Endothelial cell of umbilical vein (primary cell): ENCODE results near the gene WDR93. TPM values are rescaled to one million over a fixed set of nuclear protein-coding genes. Genes with fewer than 3 reads are reported as not detected.

Experiments
- BruUV-seq: library from RNA; stranded (reverse); fragments of 400-500 nt; replicated peaks from 2 replicates; lab custom pipeline; 2021; lab: Mats Ljungman, UMichigan
- CTCF ChIA-PET: fragments of 300-600, 350-600 bp; sonication (Branson Sonifier 250); formaldehyde crosslinking; loops from one replicate; lab custom pipeline; 2021; ENCODE audit warnings: antibody characterized with exemption, inconsistent platforms; lab: Charles Lee
- POLR2A ChIA-PET: fragments of 300-600, 350-600 bp; sonication (Branson Sonifier 250); formaldehyde crosslinking; loops from one replicate; lab custom pipeline; 2021; ENCODE audit warnings: antibody characterized with exemption, inconsistent platforms; lab: Charles Lee
- DNase-seq: peaks from one replicate; pipeline ENCODE4 v3.0.0-alpha.2; 2011; ENCODE audit warnings: low read depth, low spot score
- FAIRE-seq: peaks from 2 replicates; lab custom pipeline; 2011; peaks lifted over from hg19 to GRCh38; lab: Jason Lieb, UNC
- H2AFZ ChIP-seq: 2 replicates; pipeline ENCODE4 v1.6.0; 2012; ENCODE audit warnings: low read depth, low read length, control low read depth, inconsistent platforms
- H3K27ac ChIP-seq: 2 replicates; pipeline ENCODE4 v1.5.1; 2011; ENCODE audit warnings: low read depth, mild to moderate bottlenecking, control low read depth, low read length, moderate library complexity; ENCODE audit not compliant: insufficient read depth
- H3K27me3 ChIP-seq, 2 experiments: 2 replicates each; pipeline versions ENCODE4 v1.6.0 to v1.6.1; 2011; ENCODE audit warnings: low read length in 2 of 2, mixed read lengths in 1 of 2; ENCODE audit not compliant: control insufficient read depth in 2 of 2, insufficient read depth in 2 of 2
- H3K36me3 ChIP-seq, 2 experiments: 2 replicates in 1 of 2; 3 replicates in 1 of 2; pipeline ENCODE4 v1.5.1; 2011; ENCODE audit warnings: low read length in 2 of 2, mild to moderate bottlenecking in 1 of 2, moderate library complexity in 1 of 2; ENCODE audit not compliant: control insufficient read depth in 2 of 2, insufficient read depth in 2 of 2; ENCODE audit errors: extremely low read depth in 1 of 2
- H3K4me1 ChIP-seq: 3 replicates; pipeline ENCODE4 v1.5.1; 2011; ENCODE audit warnings: mild to moderate bottlenecking, low read length; ENCODE audit not compliant: control insufficient read depth, insufficient read depth; ENCODE audit errors: extremely low read depth
- H3K4me2 ChIP-seq: 2 replicates; pipeline ENCODE4 v1.6.1; 2011; ENCODE audit warnings: low read length, control low read depth, mixed read lengths; ENCODE audit not compliant: insufficient read depth
- H3K4me3 ChIP-seq, 3 experiments: fragments of 200-600 bp in 1 of 3; sonication (generic), shearing (Covaris generic) in 1 of 3; replicated peaks in 1 of 3; 2 replicates each; pipeline ENCODE4 v1.5.1; 2011 to 2016; ENCODE audit warnings: control low read depth in 3 of 3, low read length in 3 of 3, mild to moderate bottlenecking in 2 of 3, inconsistent platforms in 1 of 3, low read depth in 1 of 3, moderate library complexity in 1 of 3; ENCODE audit not compliant: insufficient read depth in 1 of 3
- H3K79me2 ChIP-seq: 2 replicates; pipeline ENCODE4 v1.6.0; 2012; ENCODE audit warnings: low read length, inconsistent platforms; ENCODE audit not compliant: control insufficient read depth, insufficient read depth
- H3K9ac ChIP-seq: replicated peaks from 2 replicates; pipeline ENCODE3; 2011; ENCODE audit warnings: low read length, control low read depth; ENCODE audit not compliant: insufficient read depth; ENCODE audit errors: extremely low read depth
- H3K9me1 ChIP-seq: replicated peaks from 3 replicates; pipeline ENCODE4 v1.6.0; 2011; ENCODE audit warnings: mild to moderate bottlenecking, low read length; ENCODE audit not compliant: control insufficient read depth, insufficient read depth; ENCODE audit errors: extremely low read depth
- H3K9me3 ChIP-seq: replicated peaks from 2 replicates; pipeline ENCODE4 v1.5.1; 2012; ENCODE audit warnings: low read length, inconsistent platforms; ENCODE audit not compliant: control insufficient read depth, insufficient read depth
- H4K20me1 ChIP-seq: replicated peaks from 2 replicates; pipeline ENCODE3; 2011; ENCODE audit warnings: mild to moderate bottlenecking, low read length; ENCODE audit not compliant: control insufficient read depth, insufficient read depth; ENCODE audit errors: extremely low read depth
- CTCF ChIP-seq, 2 donors: IDR thresholded peaks; 1 replicate in 1 of 2; 2 replicates in 1 of 2; pipeline ENCODE4 v1.5.1; 2011; ENCODE audit warnings: low read length in 2 of 2, mild to moderate bottlenecking in 2 of 2, moderate library complexity in 2 of 2, control low read depth in 1 of 2, inconsistent platforms in 1 of 2, low read depth in 1 of 2; ENCODE audit not compliant: insufficient read depth in 1 of 2; ENCODE audit errors: extremely low read depth in 1 of 2
- EZH2 ChIP-seq: IDR thresholded peaks from 2 replicates; pipeline ENCODE4 v1.6.1; 2012; ENCODE audit warnings: borderline replicate concordance, low read depth, mild to moderate bottlenecking, moderate library complexity, low read length, inconsistent platforms; ENCODE audit not compliant: severe bottlenecking
- FOS ChIP-seq: IDR thresholded peaks from 2 replicates; pipeline ENCODE4 v1.6.1; 2011; ENCODE audit warnings: mild to moderate bottlenecking, low read length, moderate library complexity, borderline replicate concordance; ENCODE audit not compliant: insufficient read depth
- GATA2 ChIP-seq: IDR thresholded peaks from 2 replicates; pipeline ENCODE4 v1.7.0; 2011; ENCODE audit warnings: low read depth, mild to moderate bottlenecking, moderate library complexity, mixed read lengths, low read length; ENCODE audit not compliant: insufficient read length, insufficient read depth
- JUN ChIP-seq: IDR thresholded peaks from 2 replicates; pipeline ENCODE4 v1.6.1; 2011; ENCODE audit warnings: borderline replicate concordance, low read depth; ENCODE audit not compliant: insufficient read length, insufficient read depth
- MAX ChIP-seq: IDR thresholded peaks from 2 replicates; pipeline ENCODE4 v1.6.1; 2011; ENCODE audit not compliant: insufficient read depth, insufficient read length
- MYC ChIP-seq: IDR thresholded peaks from one replicate; pipeline ENCODE4 v1.6.1; 2011; ENCODE audit warnings: mild to moderate bottlenecking, low read depth, low read length
- POLR2A ChIP-seq: IDR thresholded peaks from 2 replicates; pipeline ENCODE4 v1.6.1; 2012; ENCODE audit warnings: low read depth, mild to moderate bottlenecking, control low read depth, low read length
- POLR2AphosphoS5 ChIP-seq: IDR thresholded peaks from 2 replicates; pipeline ENCODE4 v1.6.1; 2012; ENCODE audit warnings: low read depth, mild to moderate bottlenecking, control low read depth, low read length, moderate library complexity; ENCODE audit not compliant: insufficient read depth
- dilution Hi-C: fragments of 300-500 bp; cut with MboI; formaldehyde crosslinking; loops from one replicate; pipeline ENCODE4 v1.15.0; 2019; ENCODE audit warnings: low sequenced_read_pairs; ENCODE audit not compliant: extremely low pct_ligation_motif_present
- intact Hi-C: fragments of 100-400 bp; cut with micrococcal nuclease; formaldehyde crosslinking; loops from one replicate; pipeline ENCODE4 v1.10.0; 2022
- polyA plus RNA-seq, 4 experiments: library from polyadenylated mRNA; depleted of rRNA in 3 of 4; stranded (reverse) in 3 of 4; unstranded in 1 of 4; fragments of >200 nt; gene quantifications; 2 replicates each; pipeline versions ENCODE4 v1.2.1 to v1.2.3, GENCODE V29; 2011 to 2012; ENCODE audit warnings: missing spikeins in 1 of 4
- total RNA-seq: library from RNA; stranded (reverse); gene quantifications from 2 replicates; pipeline ENCODE4 v1.2.3, GENCODE V29; 2021

The WDR93 gene
- total and polyA plus RNA-seq, 2 donors (not counting 3 experiments of a cell fraction or from before 2014, with no cell fraction given), result 0.07 TPM; not detected in 1

GRCh38 chr15:89743594-89743993 is 53.0 kb downstream of the WDR93 start:
- Histone ChIP-seq H3K9me1 (no peaks in the 10 kb centered on the region), H3K4me3 (no peak overlapping the region), H3K79me2 (no peaks in the 10 kb centered on the region), H4K20me1 (no peaks in the 10 kb centered on the region), H3K9ac (no peak overlapping the region), H3K27me3 (peaks cover 3 to 10% of the 10 kb centered on the region in 2 experiments), H3K4me2 (no peak overlapping the region), H3K27ac (no peak overlapping the region), H3K36me3 (no peaks in the 10 kb centered on the region), H3K9me3 (no peaks in the 10 kb centered on the region), H3K4me1 (no peaks in the 10 kb centered on the region), H2AFZ (no peak overlapping the region)
- dilution Hi-C loops (no loop called here), intact Hi-C loops (no loop called here)
- POLR2A ChIA-PET, result no interaction called here
- CTCF ChIA-PET, result interaction anchor here (0.7 to 1.9 kb wide), 5 partner anchors 18 to 147 kb away, joined by 3 to 5 read pairs (median 3); no protein-coding TSS in a partner anchor
- FAIRE-seq, result no peak
- DNase-seq, result no peak
- TF ChIP-seq MYC (no peak), POLR2A (no peak), EZH2 (no peak), MAX (no peak), JUN (no peak), GATA2 (no peak), CTCF (IDR thresholded peaks at IDR 0.05; ENCODE audit: extremely low read depth in 1 of 2, insufficient read depth in 1 of 2, low read depth in 1 of 2, low read length in 2 of 2) (no peak), FOS (no peak), POLR2AphosphoS5 (no peak)
- BruUV-seq, result no TSS peak
